Thoracic aorta (tissue), 2 donors: ENCODE results near the gene DOCK3. TPM values are rescaled to one million over a fixed set of nuclear protein-coding genes. Genes with fewer than 3 reads are reported as not detected.

ENCODE experiments used
- ATAC-seq: fragments of 150-250 bp; one replicate; pipeline ENCODE4 v1.8.0; 2017; ENCODE audit warnings: low read depth; ENCODE audit not compliant: insufficient number of reproducible peaks, low FRiP score
- DNase-seq: peaks from one replicate; pipeline ENCODE4 v3.0.0-alpha.2; 2020; ENCODE audit warnings: low spot score
- H3K27ac ChIP-seq, 2 donors: fragments of 200-600 bp; sonication (generic); 1 replicate in 1 of 2; 2 replicates in 1 of 2; pipeline ENCODE4 v1.5.1; 2016; ENCODE audit warnings: mild to moderate bottlenecking in 2 of 2, moderate library complexity in 2 of 2
- H3K27me3 ChIP-seq: fragments of 200-600 bp; sonication (generic); replicated peaks from 2 replicates; pipeline ENCODE4 v1.6.0; 2016; ENCODE audit warnings: mild to moderate bottlenecking; ENCODE audit not compliant: insufficient read depth
- H3K36me3 ChIP-seq: fragments of 200-600 bp; sonication (generic); one replicate; pipeline ENCODE4 v1.5.1; 2016
- H3K4me1 ChIP-seq, 2 donors: fragments of 200-600 bp; sonication (generic); 1 replicate in 1 of 2; 2 replicates in 1 of 2; pipeline versions ENCODE4 v1.5.1 to v1.6.0; 2016; ENCODE audit warnings: low read depth in 2 of 2, mild to moderate bottlenecking in 1 of 2; ENCODE audit not compliant: control insufficient read depth in 1 of 2
- H3K4me3 ChIP-seq: fragments of 200-600 bp; sonication (generic); 2 replicates; pipeline ENCODE4 v1.5.1; 2016; ENCODE audit warnings: mild to moderate bottlenecking
- H3K9me3 ChIP-seq: fragments of 200-600 bp; sonication (generic); 2 replicates; pipeline ENCODE4 v1.5.1; 2016
- total RNA-seq, 2 donors: library from RNA; depleted of rRNA; stranded (reverse); fragments of >200 nt; gene quantifications; one replicate each; pipeline versions ENCODE4 v1.1.0 to v1.2.3, GENCODE V29; 2016
- TF ChIP-seq, protein P1 (sequence below): fragments of 200-600 bp; sonication (generic); IDR thresholded peaks from one replicate; pipeline ENCODE4 v1.5.1; 2019; ENCODE audit warnings: antibody characterized with exemption

Gene DOCK3
- total RNA-seq, 2 donors from 2014 or later: 0.14 to 0.71 TPM

DNA sequence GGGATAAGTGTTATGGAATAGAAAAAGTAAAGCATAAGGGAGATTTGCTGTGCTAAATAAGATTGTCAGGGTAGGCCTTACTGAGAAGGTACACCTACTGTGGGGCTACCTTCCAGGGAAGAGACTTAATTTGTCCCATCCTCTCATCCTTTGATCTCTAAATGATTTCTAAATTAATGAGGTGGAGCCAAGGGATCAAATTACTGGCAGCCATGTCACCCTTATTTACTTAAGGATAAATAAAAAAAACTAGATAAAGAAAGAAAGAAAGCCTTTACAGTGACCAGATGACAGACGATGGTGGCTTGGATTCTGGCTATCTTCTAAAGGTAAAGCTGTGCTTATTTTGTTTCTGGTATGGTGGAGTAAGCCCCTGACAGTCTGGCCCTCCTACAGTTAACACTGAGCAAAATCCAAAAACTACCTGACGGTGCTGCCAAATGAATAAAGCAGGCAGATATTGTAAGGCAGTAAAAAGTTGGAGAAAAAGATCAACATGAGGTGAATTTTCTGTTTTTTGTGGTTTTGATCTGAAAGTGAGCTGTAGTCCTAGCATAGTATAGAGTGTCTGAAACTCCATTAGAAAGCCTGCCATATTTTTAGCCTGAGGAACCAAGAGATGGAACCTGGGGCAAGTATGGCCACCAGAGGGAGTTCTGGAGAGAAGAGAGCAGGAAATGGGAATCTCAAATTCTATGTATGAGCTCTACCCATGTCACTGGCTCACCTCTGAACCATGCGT, 425.2 kb downstream of the DOCK3 start:
- no peaks in the 10 kb centered on the region for H3K36me3 ChIP-seq
- no peaks in the 10 kb centered on the region for H3K27me3 ChIP-seq
- H3K9me3 ChIP-seq: no peaks in the 10 kb centered on the region
- ATAC-seq (no peak), DNase-seq (no peak)
- TF ChIP-seq, protein P1, sequence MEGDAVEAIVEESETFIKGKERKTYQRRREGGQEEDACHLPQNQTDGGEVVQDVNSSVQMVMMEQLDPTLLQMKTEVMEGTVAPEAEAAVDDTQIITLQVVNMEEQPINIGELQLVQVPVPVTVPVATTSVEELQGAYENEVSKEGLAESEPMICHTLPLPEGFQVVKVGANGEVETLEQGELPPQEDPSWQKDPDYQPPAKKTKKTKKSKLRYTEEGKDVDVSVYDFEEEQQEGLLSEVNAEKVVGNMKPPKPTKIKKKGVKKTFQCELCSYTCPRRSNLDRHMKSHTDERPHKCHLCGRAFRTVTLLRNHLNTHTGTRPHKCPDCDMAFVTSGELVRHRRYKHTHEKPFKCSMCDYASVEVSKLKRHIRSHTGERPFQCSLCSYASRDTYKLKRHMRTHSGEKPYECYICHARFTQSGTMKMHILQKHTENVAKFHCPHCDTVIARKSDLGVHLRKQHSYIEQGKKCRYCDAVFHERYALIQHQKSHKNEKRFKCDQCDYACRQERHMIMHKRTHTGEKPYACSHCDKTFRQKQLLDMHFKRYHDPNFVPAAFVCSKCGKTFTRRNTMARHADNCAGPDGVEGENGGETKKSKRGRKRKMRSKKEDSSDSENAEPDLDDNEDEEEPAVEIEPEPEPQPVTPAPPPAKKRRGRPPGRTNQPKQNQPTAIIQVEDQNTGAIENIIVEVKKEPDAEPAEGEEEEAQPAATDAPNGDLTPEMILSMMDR: peak; percentile 48
- no peaks in the 10 kb centered on the region for H3K4me1 ChIP-seq
- no peak overlapping the region for H3K27ac ChIP-seq
- no peak overlapping the region for H3K4me3 ChIP-seq

GRCh38 chr3:51100536-51100851, 425.8 kb downstream of the DOCK3 start:
- Histone ChIP-seq H3K9me3 (no peaks in the 10 kb centered on the region), H3K4me1 (no peaks in the 10 kb centered on the region), H3K27me3 (no peaks in the 10 kb centered on the region), H3K4me3 (no peak overlapping the region), H3K27ac (no peak overlapping the region), H3K36me3 (no peaks in the 10 kb centered on the region)
- ATAC-seq (no peak), DNase-seq (no peak)
- TF ChIP-seq, protein P1: no peak

- H3K9me3 ChIP-seq: no peaks in the 10 kb centered on the region
- H3K36me3 ChIP-seq: no peaks in the 10 kb centered on the region
- ATAC-seq (no peak), DNase-seq (no peak)
- TF ChIP-seq, protein P1: no peak
- no peaks in the 10 kb centered on the region for H3K27me3 ChIP-seq
- H3K4me3 ChIP-seq: no peak overlapping the region
- no peak overlapping the region for H3K27ac ChIP-seq
- no peaks in the 10 kb centered on the region for H3K4me1 ChIP-seq
These were observed 427.7 kb downstream of the DOCK3 start for GRCh38 chr3:51102396-51102795.

DNA sequence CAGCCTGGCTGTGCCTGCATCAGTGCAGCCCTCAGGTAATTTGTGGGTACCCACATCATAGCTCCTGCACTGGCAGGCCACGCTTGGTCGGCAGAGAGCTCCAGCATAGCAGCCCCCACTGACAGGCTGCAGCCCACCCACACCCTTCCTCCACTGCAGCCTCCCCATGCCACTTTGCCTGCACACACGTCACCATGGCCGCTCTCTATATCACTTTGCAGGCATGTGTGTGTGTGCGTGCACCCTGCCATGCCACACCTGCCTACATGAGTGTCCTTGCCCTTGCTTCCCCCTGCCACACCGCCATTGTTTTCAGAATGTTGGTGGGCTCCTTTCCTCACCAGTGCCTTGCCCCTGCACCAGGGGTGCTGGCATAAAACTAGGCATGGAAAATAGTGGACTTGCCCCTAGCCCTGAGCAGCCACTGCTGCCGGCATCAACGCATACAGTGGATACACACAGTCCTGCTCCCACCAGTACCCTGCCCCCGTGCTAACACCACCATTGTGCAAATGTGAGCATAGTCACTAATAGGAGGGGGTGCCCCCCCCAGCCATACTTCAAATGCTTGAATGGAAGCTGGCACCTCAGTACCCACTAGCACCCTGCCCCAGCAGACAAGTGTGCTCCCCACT, 431.6 kb downstream of the DOCK3 start:
- no peaks in the 10 kb centered on the region for H3K27me3 ChIP-seq
- TF ChIP-seq, protein P1: no peak
- no peak for ATAC-seq

GRCh38 chr3:51110586-51110985, 435.9 kb downstream of the DOCK3 start:
- TF ChIP-seq, protein P1: no peak
- no peaks in the 10 kb centered on the region for H3K4me1 ChIP-seq
- DNase-seq (no peak), ATAC-seq (no peak)
- H3K27ac ChIP-seq: no peak overlapping the region
- no peak overlapping the region for H3K4me3 ChIP-seq
- no peaks in the 10 kb centered on the region for H3K36me3 ChIP-seq
- no peaks in the 10 kb centered on the region for H3K27me3 ChIP-seq
- no peaks in the 10 kb centered on the region for H3K9me3 ChIP-seq

More for the DNA sequence above, 431.6 kb downstream of the DOCK3 start:
- Histone ChIP-seq H3K9me3 (no peaks in the 10 kb centered on the region), H3K4me1 (no peaks in the 10 kb centered on the region), H3K4me3 (no peak overlapping the region), H3K27ac (no peak overlapping the region), H3K36me3 (no peaks in the 10 kb centered on the region)
- no peak for DNase-seq
